ENCODE measurements around the gene ING3.

DNA sequence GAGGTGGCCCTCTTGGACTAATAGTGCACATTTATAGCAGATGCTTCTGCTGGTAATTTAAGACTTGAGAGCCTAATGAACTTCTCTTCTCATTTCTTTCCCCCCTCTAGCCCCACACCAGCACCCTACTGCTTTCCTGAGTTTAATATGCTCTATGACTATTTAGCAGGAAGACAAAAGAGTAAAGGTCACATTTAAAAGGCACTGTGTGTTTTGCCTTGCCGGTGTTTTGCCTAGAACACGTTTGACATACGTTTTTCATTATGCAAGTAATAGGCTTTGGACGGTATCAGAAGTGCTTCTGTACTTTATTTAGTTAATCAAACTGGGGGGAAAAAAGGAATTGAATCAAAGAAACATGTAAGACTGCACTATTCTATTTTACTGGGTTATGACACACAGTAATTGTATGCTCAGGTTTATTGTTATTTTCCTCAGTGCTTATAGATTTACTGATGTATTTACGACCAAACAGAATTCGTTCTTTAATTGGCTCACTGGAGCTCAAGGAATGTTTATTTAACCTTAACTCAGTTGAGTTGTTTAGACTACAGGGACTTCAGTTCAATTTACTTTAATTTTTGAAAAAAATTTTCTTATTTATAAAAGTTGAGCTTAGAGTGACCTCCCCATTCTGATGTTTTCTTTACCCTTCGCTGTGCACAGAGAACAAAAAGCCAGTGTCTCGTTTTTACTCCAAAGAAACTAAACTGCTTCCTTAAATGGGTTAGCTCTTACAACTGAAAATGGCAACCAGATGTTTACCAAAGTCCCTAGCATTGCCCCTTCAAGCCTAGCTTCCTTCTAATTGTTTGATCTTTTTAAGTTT is 73.3 kb downstream of the ING3 start:
- TF ChIP-seq FOXJ3 (CRISPR knock-in tag; IDR thresholded peaks at IDR 0.05), result no peak
- TF ChIP-seq, protein P1, sequence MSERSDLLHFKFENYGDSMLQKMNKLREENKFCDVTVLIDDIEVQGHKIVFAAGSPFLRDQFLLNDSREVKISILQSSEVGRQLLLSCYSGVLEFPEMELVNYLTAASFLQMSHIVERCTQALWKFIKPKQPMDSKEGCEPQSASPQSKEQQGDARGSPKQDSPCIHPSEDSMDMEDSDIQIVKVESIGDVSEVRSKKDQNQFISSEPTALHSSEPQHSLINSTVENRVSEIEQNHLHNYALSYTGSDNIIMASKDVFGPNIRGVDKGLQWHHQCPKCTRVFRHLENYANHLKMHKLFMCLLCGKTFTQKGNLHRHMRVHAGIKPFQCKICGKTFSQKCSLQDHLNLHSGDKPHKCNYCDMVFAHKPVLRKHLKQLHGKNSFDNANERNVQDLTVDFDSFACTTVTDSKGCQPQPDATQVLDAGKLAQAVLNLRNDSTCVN (CRISPR knock-in tag; IDR thresholded peaks at IDR 0.05), result no peak
- TF ChIP-seq ZNF354B (CRISPR knock-in tag; IDR thresholded peaks at IDR 0.05), result no peak
- no peak for TF ChIP-seq ZC3H11A (IDR thresholded peaks at IDR 0.05; ENCODE audit: low read depth, low read length)
- TF ChIP-seq, protein P2, sequence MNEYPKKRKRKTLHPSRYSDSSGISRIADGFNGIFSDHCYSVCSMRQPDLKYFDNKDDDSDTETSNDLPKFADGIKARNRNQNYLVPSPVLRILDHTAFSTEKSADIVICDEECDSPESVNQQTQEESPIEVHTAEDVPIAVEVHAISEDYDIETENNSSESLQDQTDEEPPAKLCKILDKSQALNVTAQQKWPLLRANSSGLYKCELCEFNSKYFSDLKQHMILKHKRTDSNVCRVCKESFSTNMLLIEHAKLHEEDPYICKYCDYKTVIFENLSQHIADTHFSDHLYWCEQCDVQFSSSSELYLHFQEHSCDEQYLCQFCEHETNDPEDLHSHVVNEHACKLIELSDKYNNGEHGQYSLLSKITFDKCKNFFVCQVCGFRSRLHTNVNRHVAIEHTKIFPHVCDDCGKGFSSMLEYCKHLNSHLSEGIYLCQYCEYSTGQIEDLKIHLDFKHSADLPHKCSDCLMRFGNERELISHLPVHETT (CRISPR knock-in tag; conservative IDR thresholded peaks at IDR 0.05 in 1 of 2, IDR thresholded peaks at IDR 0.05 in 1 of 2), result no peak; a peak in 1 of 4 replicates
- TF ChIP-seq ADNP (tag; IDR thresholded peaks at IDR 0.05), result no peak
- TF ChIP-seq, protein P3, sequence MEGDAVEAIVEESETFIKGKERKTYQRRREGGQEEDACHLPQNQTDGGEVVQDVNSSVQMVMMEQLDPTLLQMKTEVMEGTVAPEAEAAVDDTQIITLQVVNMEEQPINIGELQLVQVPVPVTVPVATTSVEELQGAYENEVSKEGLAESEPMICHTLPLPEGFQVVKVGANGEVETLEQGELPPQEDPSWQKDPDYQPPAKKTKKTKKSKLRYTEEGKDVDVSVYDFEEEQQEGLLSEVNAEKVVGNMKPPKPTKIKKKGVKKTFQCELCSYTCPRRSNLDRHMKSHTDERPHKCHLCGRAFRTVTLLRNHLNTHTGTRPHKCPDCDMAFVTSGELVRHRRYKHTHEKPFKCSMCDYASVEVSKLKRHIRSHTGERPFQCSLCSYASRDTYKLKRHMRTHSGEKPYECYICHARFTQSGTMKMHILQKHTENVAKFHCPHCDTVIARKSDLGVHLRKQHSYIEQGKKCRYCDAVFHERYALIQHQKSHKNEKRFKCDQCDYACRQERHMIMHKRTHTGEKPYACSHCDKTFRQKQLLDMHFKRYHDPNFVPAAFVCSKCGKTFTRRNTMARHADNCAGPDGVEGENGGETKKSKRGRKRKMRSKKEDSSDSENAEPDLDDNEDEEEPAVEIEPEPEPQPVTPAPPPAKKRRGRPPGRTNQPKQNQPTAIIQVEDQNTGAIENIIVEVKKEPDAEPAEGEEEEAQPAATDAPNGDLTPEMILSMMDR (IDR thresholded peaks at IDR 0.05 in 2 of 3, conservative IDR thresholded peaks at IDR 0.05 in 1 of 3; ENCODE audit: insufficient read depth in 2 of 3, low read depth in 1 of 3, low read length in 3 of 3), result no peak
- peak; percentile 21 for TF ChIP-seq MEIS2 (IDR thresholded peaks at IDR 0.05; ENCODE audit: partially characterized antibody)
- no peak for TF ChIP-seq NFIC (IDR thresholded peaks at IDR 0.05)
